Liver (tissue), 3 donors: ENCODE data around the gene PJVK.

Source experiments
- CTCF ChIP-seq: fragments of 150-350 bp; IDR thresholded peaks from 2 replicates; pipeline ENCODE4 v1.5.1; 2017; ENCODE audit warnings: improper control_type of control experiment, low read depth, low read length; ENCODE audit not compliant: missing input control
- EGR1 ChIP-seq, 2 donors: IDR thresholded peaks; 2 replicates each; pipeline ENCODE4 v1.6.1; 2016 to 2018; ENCODE audit warnings: antibody characterized with exemption in 2 of 2, low read depth in 2 of 2
- FOXA1 ChIP-seq: IDR thresholded peaks from 2 replicates; pipeline ENCODE4 v1.6.1; 2016; ENCODE audit warnings: antibody characterized with exemption
- JUND ChIP-seq, 2 donors: IDR thresholded peaks; 2 replicates each; pipeline ENCODE4 v1.6.1; 2016; ENCODE audit warnings: antibody characterized with exemption in 2 of 2
- MAX ChIP-seq: IDR thresholded peaks from 2 replicates; pipeline ENCODE4 v1.6.1; 2016; ENCODE audit warnings: antibody characterized with exemption
- RAD21 ChIP-seq, 2 donors: IDR thresholded peaks; 2 replicates each; pipeline ENCODE4 v1.6.1; 2016; ENCODE audit warnings: antibody characterized with exemption in 2 of 2, mild to moderate bottlenecking in 2 of 2
- RXRA ChIP-seq, 2 donors: IDR thresholded peaks; 2 replicates each; pipeline ENCODE4 v1.6.1; 2017 to 2018; ENCODE audit warnings: antibody characterized with exemption in 2 of 2, mild to moderate bottlenecking in 1 of 2
- SP1 ChIP-seq: IDR thresholded peaks from 2 replicates; pipeline ENCODE4 v1.6.1; 2018; ENCODE audit warnings: antibody characterized with exemption, mild to moderate bottlenecking
- TAF1 ChIP-seq: conservative IDR thresholded peaks from 2 replicates; pipeline ENCODE4 v1.6.1; 2016; ENCODE audit warnings: antibody characterized with exemption, mild to moderate bottlenecking
- YY1 ChIP-seq: IDR thresholded peaks from 2 replicates; pipeline ENCODE4 v1.6.1; 2016; ENCODE audit warnings: antibody characterized with exemption, mild to moderate bottlenecking
- TF ChIP-seq, protein P1 (sequence below): IDR thresholded peaks from 2 replicates; pipeline ENCODE4 v1.6.1; 2016; ENCODE audit warnings: antibody characterized with exemption
- TF ChIP-seq, protein P2 (sequence below): IDR thresholded peaks from 2 replicates; pipeline ENCODE4 v1.6.1; 2016; ENCODE audit warnings: antibody characterized with exemption, mild to moderate bottlenecking
- TF ChIP-seq, protein P3 (sequence below): IDR thresholded peaks from 2 replicates; pipeline ENCODE4 v1.6.1; 2016; ENCODE audit warnings: antibody characterized with exemption
- donor health status: healthy.
- donor health status: healthy.

GRCh38 chr2:178425255-178425827 lies 25.8 kb upstream of the PJVK start:
- TF ChIP-seq CTCF (no peak), JUND (IDR thresholded peaks at IDR 0.05) (no peak), EGR1 (IDR thresholded peaks at IDR 0.05; ENCODE audit: low read depth in 2 of 2) (no peak), RXRA (IDR thresholded peaks at IDR 0.05) (no peak), MAX (no peak), YY1 (no peak), SP1 (no peak), RAD21 (IDR thresholded peaks at IDR 0.05) (no peak), FOXA1 (no peak), TAF1 (no peak)
- TF ChIP-seq, protein P1, sequence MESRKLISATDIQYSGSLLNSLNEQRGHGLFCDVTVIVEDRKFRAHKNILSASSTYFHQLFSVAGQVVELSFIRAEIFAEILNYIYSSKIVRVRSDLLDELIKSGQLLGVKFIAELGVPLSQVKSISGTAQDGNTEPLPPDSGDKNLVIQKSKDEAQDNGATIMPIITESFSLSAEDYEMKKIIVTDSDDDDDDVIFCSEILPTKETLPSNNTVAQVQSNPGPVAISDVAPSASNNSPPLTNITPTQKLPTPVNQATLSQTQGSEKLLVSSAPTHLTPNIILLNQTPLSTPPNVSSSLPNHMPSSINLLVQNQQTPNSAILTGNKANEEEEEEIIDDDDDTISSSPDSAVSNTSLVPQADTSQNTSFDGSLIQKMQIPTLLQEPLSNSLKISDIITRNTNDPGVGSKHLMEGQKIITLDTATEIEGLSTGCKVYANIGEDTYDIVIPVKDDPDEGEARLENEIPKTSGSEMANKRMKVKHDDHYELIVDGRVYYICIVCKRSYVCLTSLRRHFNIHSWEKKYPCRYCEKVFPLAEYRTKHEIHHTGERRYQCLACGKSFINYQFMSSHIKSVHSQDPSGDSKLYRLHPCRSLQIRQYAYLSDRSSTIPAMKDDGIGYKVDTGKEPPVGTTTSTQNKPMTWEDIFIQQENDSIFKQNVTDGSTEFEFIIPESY, result no peak
- TF ChIP-seq, protein P2, sequence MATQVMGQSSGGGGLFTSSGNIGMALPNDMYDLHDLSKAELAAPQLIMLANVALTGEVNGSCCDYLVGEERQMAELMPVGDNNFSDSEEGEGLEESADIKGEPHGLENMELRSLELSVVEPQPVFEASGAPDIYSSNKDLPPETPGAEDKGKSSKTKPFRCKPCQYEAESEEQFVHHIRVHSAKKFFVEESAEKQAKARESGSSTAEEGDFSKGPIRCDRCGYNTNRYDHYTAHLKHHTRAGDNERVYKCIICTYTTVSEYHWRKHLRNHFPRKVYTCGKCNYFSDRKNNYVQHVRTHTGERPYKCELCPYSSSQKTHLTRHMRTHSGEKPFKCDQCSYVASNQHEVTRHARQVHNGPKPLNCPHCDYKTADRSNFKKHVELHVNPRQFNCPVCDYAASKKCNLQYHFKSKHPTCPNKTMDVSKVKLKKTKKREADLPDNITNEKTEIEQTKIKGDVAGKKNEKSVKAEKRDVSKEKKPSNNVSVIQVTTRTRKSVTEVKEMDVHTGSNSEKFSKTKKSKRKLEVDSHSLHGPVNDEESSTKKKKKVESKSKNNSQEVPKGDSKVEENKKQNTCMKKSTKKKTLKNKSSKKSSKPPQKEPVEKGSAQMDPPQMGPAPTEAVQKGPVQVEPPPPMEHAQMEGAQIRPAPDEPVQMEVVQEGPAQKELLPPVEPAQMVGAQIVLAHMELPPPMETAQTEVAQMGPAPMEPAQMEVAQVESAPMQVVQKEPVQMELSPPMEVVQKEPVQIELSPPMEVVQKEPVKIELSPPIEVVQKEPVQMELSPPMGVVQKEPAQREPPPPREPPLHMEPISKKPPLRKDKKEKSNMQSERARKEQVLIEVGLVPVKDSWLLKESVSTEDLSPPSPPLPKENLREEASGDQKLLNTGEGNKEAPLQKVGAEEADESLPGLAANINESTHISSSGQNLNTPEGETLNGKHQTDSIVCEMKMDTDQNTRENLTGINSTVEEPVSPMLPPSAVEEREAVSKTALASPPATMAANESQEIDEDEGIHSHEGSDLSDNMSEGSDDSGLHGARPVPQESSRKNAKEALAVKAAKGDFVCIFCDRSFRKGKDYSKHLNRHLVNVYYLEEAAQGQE, result no peak
- TF ChIP-seq, protein P3, sequence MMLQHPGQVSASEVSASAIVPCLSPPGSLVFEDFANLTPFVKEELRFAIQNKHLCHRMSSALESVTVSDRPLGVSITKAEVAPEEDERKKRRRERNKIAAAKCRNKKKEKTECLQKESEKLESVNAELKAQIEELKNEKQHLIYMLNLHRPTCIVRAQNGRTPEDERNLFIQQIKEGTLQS, result no peak
